Measurements from ENCODE around the gene SORBS1. TPM values are rescaled to one million over a fixed set of nuclear protein-coding genes. Genes with fewer than 3 reads are reported as not detected.

The SORBS1 gene
- total and polyA plus RNA-seq, 9 of the 15 experiments (the other 6 are each of a cell fraction or from before 2014, with no cell fraction given) = 2.0 to 13.3 (median 6.5) TPM

DNA sequence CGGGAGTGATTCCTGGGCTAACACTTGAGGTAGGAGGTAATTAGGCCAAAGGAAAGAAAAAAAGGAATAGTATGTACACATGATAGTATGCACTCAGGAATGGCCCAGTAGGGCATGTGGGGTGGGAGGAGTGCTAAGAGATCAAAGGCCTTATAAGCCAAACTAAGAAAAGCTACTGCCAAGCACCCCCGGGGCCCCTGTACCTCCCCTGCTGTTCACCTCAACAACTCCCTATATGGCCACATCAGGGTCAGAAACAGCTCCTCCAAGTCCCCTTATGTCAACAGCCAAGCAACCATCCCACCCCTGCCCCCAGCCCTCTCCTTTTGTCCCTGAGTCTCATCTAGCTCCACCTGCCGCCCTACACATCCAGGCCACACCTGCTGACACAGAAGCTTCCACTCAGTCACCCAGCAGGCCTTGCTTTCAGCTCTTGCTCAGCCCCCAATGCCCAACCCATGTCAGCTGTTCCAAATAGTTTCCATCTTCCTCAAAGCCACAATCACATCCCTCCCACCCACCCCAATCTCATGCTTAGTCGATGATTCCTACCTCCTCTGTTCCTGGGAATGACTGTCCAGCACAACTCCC is 80.2 kb downstream of the SORBS1 start:
- Histone ChIP-seq H3K79me2 (ENCODE audit: control insufficient read depth, insufficient read depth, low read length) (no peaks in the 10 kb centered on the region), H3K36me3 (ENCODE audit: control insufficient read depth, insufficient read depth, low read length) (no peaks in the 10 kb centered on the region), H4K20me1 (replicated peaks; ENCODE audit: control insufficient read depth, insufficient read depth, low read length) (no peaks in the 10 kb centered on the region), H3K9ac (ENCODE audit: insufficient read depth in 1 of 2, low read depth in 2 of 2, low read length in 2 of 2) (no peak overlapping the region), H3K4me3 (no peak overlapping the region), H3K9me3 (replicated peaks; ENCODE audit: control insufficient read depth, insufficient read depth, low read depth, low read length) (no peaks in the 10 kb centered on the region), H3K9me1 (ENCODE audit: control insufficient read depth, insufficient read depth, low read length) (no peaks in the 10 kb centered on the region), H2AFZ (ENCODE audit: low read depth, low read length) (no peak overlapping the region), H3K27ac (ENCODE audit: extremely low read depth, low read depth, low read length) (no peak overlapping the region), H3K4me2 (ENCODE audit: insufficient read depth, low read length) (no peak overlapping the region), H3K4me1 (replicated peaks in 1 of 2; ENCODE audit: control insufficient read depth in 2 of 2, insufficient read depth in 2 of 2, low read length in 2 of 2) (peaks cover 7 to 25% of the 10 kb centered on the region in 2 experiments; a peak in 3 of 5 replicates), H3K27me3 (ENCODE audit: control insufficient read depth in 2 of 2, insufficient read depth in 2 of 2, low read length in 2 of 2) (no peaks in the 10 kb centered on the region)
- DNase-seq (ENCODE audit: extremely low read depth in 1 of 4, low spot score in 3 of 4) (no peak), ATAC-seq (no peak), FAIRE-seq (no peak)
- no TSS peak for BruUV-seq (replicated peaks)
- TF ChIP-seq BACH1 (tag; IDR thresholded peaks at IDR 0.05) (no peak), NFRKB (IDR thresholded peaks at IDR 0.05; ENCODE audit: low read depth) (no peak), ZNF785 (CRISPR knock-in tag; IDR thresholded peaks at IDR 0.05) (no peak)
- TF ChIP-seq, protein P1, sequence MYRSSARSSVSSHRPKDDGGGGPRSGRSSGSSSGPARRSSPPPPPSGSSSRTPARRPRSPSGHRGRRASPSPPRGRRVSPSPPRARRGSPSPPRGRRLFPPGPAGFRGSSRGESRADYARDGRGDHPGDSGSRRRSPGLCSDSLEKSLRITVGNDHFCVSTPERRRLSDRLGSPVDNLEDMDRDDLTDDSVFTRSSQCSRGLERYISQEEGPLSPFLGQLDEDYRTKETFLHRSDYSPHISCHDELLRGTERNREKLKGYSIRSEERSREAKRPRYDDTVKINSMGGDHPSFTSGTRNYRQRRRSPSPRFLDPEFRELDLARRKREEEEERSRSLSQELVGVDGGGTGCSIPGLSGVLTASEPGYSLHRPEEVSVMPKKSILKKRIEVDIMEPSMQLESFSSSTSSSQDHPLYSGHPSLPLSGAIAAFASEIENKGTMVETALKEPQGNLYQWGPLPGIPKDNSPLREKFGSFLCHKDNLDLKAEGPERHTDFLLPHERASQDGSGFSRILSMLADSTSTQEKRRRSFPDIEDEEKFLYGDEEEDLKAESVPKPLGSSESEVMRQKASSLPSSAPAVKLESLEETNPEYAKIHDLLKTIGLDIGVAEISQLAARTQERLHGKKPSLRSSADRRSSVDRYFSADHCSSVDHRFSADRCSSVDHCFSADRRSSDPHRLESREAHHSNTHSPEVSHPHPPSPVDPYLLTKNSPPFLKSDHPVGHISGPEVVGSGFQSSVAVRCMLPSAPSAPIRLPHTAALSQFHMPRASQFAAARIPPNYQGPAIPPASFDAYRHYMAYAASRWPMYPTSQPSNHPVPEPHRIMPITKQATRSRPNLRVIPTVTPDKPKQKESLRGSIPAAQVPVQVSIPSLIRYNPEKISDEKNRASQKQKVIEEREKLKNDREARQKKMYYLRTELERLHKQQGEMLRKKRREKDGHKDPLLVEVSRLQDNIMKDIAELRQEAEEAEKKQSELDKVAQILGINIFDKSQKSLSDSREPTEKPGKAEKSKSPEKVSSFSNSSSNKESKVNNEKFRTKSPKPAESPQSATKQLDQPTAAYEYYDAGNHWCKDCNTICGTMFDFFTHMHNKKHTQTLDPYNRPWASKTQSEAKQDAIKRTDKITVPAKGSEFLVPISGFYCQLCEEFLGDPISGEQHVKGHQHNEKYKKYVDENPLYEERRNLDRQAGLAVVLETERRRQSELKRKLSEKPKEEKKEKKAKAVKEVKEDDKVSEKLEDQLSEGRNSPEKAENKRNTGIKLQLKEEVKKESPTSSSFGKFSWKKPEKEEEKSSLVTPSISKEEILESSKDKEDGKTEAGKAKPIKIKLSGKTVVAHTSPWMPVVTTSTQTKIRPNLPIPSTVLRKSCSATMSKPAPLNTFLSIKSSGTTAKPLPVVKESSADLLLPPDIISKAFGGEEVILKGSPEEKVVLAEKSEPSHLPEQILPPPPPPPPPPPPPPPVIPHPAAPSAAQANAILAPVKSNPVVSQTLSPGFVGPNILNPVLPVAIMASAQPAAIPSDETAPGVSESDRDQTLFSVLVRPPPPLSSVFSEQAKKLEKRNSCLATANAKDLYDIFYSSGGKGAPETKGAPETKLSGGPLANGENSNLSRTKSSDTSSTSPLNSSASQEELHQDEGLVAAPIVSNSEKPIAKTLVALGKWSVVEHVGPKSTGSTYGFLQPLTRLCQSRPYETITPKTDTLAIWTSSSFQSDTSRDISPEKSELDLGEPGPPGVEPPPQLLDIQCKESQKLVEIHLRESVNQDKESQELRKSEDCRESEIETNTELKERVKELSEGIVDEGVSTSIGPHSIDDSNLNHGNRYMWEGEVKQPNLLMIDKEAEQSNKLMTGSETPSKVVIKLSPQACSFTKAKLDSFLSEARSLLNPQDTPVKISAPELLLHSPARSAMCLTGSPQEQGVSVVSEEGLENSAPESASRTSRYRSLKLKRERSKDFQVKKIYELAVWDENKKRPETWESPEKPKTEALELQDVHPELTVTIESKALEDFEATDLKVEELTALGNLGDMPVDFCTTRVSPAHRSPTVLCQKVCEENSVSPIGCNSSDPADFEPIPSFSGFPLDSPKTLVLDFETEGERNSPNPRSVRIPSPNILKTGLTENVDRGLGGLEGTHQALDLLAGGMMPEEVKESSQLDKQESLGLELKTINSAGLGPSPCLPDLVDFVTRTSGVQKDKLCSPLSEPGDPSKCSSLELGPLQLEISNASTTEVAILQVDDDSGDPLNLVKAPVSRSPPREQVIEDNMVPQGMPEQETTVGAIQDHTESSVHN (IDR thresholded peaks at IDR 0.05; ENCODE audit: borderline replicate concordance in 1 of 2, low read depth in 1 of 2) = no peak
- intact Hi-C loops (cut with micrococcal nuclease) = no loop called here
- CTCF ChIA-PET (ENCODE audit: low intra/inter-chr PET ratio) = no interaction called here
- in situ Hi-C loops (cut with MboI) = no loop called here
- POLR2A ChIA-PET = no interaction called here
- 83% methylated on average over 3 of the region's 4 CpGs for WGBS (ENCODE audit: insufficient coverage, low coverage, missing lambda C conversion rate)
